Trophoblast cell (in vitro differentiated cells and primary cell): ENCODE measurements around the gene ASCC1.
A peak's percentile ranks its signal among the peaks of the same experiment; 100 is the strongest.

ENCODE experiments used
- DNase-seq, 2 donors: peaks; one replicate each; pipeline ENCODE4 v3.0.0-alpha.2; 2016
- H2AFZ ChIP-seq: 2 replicates; pipeline ENCODE4 v1.6.1; 2013; ENCODE audit warnings: low read length, moderate library complexity, mild to moderate bottlenecking; ENCODE audit not compliant: insufficient read depth, poor library complexity
- H2AK5ac ChIP-seq: 2 replicates; pipeline ENCODE4 v1.6.1; 2013; ENCODE audit warnings: mild to moderate bottlenecking, low read length
- H2BK120ac ChIP-seq: 2 replicates; pipeline ENCODE4 v1.6.1; 2013; ENCODE audit warnings: low read length, mild to moderate bottlenecking, moderate library complexity; ENCODE audit not compliant: insufficient read depth, poor library complexity
- H2BK12ac ChIP-seq: 2 replicates; pipeline ENCODE4 v1.6.1; 2013; ENCODE audit warnings: mild to moderate bottlenecking, low read length, moderate library complexity
- H2BK5ac ChIP-seq: 2 replicates; pipeline ENCODE4 v1.6.1; 2013; ENCODE audit warnings: low read length, low read depth, moderate library complexity, mild to moderate bottlenecking; ENCODE audit not compliant: poor library complexity
- H3K14ac ChIP-seq: 2 replicates; pipeline ENCODE4 v1.6.1; 2013; ENCODE audit warnings: mild to moderate bottlenecking, low read length
- H3K18ac ChIP-seq: 2 replicates; pipeline ENCODE4 v1.6.1; 2013; ENCODE audit warnings: mild to moderate bottlenecking, low read length
- H3K23ac ChIP-seq: 2 replicates; pipeline ENCODE4 v1.6.1; 2013; ENCODE audit warnings: low read length
- H3K27ac ChIP-seq: 2 replicates; pipeline ENCODE4 v1.5.1; 2013; ENCODE audit warnings: low read depth, mild to moderate bottlenecking, inconsistent platforms, low read length, moderate library complexity
- H3K27me3 ChIP-seq: 2 replicates; pipeline ENCODE4 v1.6.1; 2013; ENCODE audit warnings: inconsistent platforms, mild to moderate bottlenecking, low read length, moderate library complexity; ENCODE audit not compliant: insufficient read depth
- H3K36me3 ChIP-seq, 2 experiments: 1 replicate in 1 of 2; 2 replicates in 1 of 2; pipeline ENCODE4 v1.6.1; 2013; ENCODE audit warnings: low read length in 2 of 2, mild to moderate bottlenecking in 2 of 2, moderate library complexity in 1 of 2; ENCODE audit not compliant: insufficient read depth in 2 of 2, control insufficient read depth in 1 of 2
- H3K4ac ChIP-seq: 2 replicates; pipeline ENCODE4 v1.6.1; 2013; ENCODE audit warnings: low read depth, mild to moderate bottlenecking, low read length, moderate library complexity
- H3K4me1 ChIP-seq, 2 experiments: 1 replicate in 1 of 2; 2 replicates in 1 of 2; pipeline ENCODE4 v1.6.1; 2013; ENCODE audit warnings: low read length in 2 of 2, mild to moderate bottlenecking in 2 of 2, moderate library complexity in 1 of 2; ENCODE audit not compliant: insufficient read depth in 2 of 2, control insufficient read depth in 1 of 2
- H3K4me2 ChIP-seq: 2 replicates; pipeline ENCODE4 v1.6.1; 2013; ENCODE audit warnings: inconsistent platforms, mild to moderate bottlenecking, low read length, moderate library complexity
- H3K4me3 ChIP-seq: 2 replicates; pipeline ENCODE4 v1.5.1; 2013; ENCODE audit warnings: mild to moderate bottlenecking, low read depth, low read length, inconsistent platforms
- H3K79me1 ChIP-seq: one replicate; pipeline ENCODE4 v1.6.1; 2013; ENCODE audit warnings: low read length
- H3K79me2 ChIP-seq: 2 replicates; pipeline ENCODE4 v1.6.1; 2013; ENCODE audit warnings: low read length, mild to moderate bottlenecking; ENCODE audit not compliant: control insufficient read depth, insufficient read depth, poor library complexity
- H3K9ac ChIP-seq: 2 replicates; pipeline ENCODE4 v1.6.1; 2013; ENCODE audit warnings: mild to moderate bottlenecking, low read length
- H3K9me3 ChIP-seq: 2 replicates; pipeline ENCODE4 v1.6.1; 2013; ENCODE audit warnings: low read depth, mild to moderate bottlenecking, control low read depth, inconsistent platforms, low read length; ENCODE audit not compliant: insufficient read depth
- H4K12ac ChIP-seq: 2 replicates; pipeline ENCODE4 v1.6.1; 2013; ENCODE audit warnings: low read depth, mild to moderate bottlenecking, low read length, moderate library complexity
- H4K8ac ChIP-seq: 2 replicates; pipeline ENCODE4 v1.6.1; 2013; ENCODE audit warnings: low read depth, mild to moderate bottlenecking, low read length, moderate library complexity
- H4K91ac ChIP-seq: one replicate; pipeline ENCODE4 v1.6.1; 2013; ENCODE audit warnings: low read depth, mild to moderate bottlenecking, low read length, moderate library complexity
- WGBS: extraction: QIAGEN DNeasy Blood & Tissue Kit; methylation state at CpG from one replicate; pipeline ENCODE4 v1.1.7; 2013; ENCODE audit warnings: missing lambda C conversion rate; ENCODE audit not compliant: insufficient read length, insufficient coverage; ENCODE audit errors: extremely low coverage; 5-methylcytosine and 5-hydroxymethylcytosine counted together

Gene ASCC1

GRCh38 chr10:72173619-72174296, 42.3 kb downstream of the ASCC1 start:
- H2AK5ac ChIP-seq = no peak overlapping the region
- H3K4me1 ChIP-seq = peaks cover 6 to 7% of the 10 kb centered on the region in 2 experiments
- H3K27ac ChIP-seq = no peak overlapping the region
- no peak overlapping the region for H3K18ac ChIP-seq
- no peaks in the 10 kb centered on the region for H3K79me2 ChIP-seq
- no peak overlapping the region for H3K4ac ChIP-seq
- H3K36me3 ChIP-seq = peaks cover 0 to 2% of the 10 kb centered on the region in 2 experiments
- no peak overlapping the region for H3K14ac ChIP-seq
- H3K4me2 ChIP-seq = no peak overlapping the region
- H2BK120ac ChIP-seq = no peak overlapping the region
- H3K23ac ChIP-seq = no peak overlapping the region
- H3K9ac ChIP-seq = no peak overlapping the region
- no peak overlapping the region for H2BK5ac ChIP-seq
- DNase-seq = peak; percentile 3 to 39
- no peak overlapping the region for H2AFZ ChIP-seq
- no peak overlapping the region for H2BK12ac ChIP-seq
- no peaks in the 10 kb centered on the region for H3K9me3 ChIP-seq
- H4K91ac ChIP-seq = no peak overlapping the region
- no peaks in the 10 kb centered on the region for H3K27me3 ChIP-seq
- no peak overlapping the region for H4K12ac ChIP-seq
- peaks cover 9% of the 10 kb centered on the region for H3K79me1 ChIP-seq
- H4K8ac ChIP-seq = no peak overlapping the region
- H3K4me3 ChIP-seq = no peak overlapping the region
- no CpG with 5 or more reads among the region's 7 CpGs for WGBS

- Histone ChIP-seq H3K27me3 (no peaks in the 10 kb centered on the region), H3K79me2 (no peaks in the 10 kb centered on the region), H4K8ac (no peak overlapping the region), H2BK120ac (no peak overlapping the region), H2BK5ac (no peak overlapping the region), H3K79me1 (peaks cover 9% of the 10 kb centered on the region), H3K4me1 (peaks cover 6 to 7% of the 10 kb centered on the region in 2 experiments), H3K4me3 (no peak overlapping the region), H3K18ac (no peak overlapping the region), H4K12ac (no peak overlapping the region), H3K36me3 (no peaks in the 10 kb centered on the region), H2BK12ac (peak overlapping the region; percentile 48), H2AFZ (no peak overlapping the region), H3K23ac (no peak overlapping the region), H3K4ac (no peak overlapping the region), H2AK5ac (peak overlapping the region; percentile 71), H4K91ac (no peak overlapping the region), H3K14ac (no peak overlapping the region), H3K27ac (no peak overlapping the region), H3K4me2 (no peak overlapping the region), H3K9me3 (no peaks in the 10 kb centered on the region), H3K9ac (no peak overlapping the region)
- DNase-seq = no peak
- WGBS = no CpG with 5 or more reads among the region's 3 CpGs
These were observed 42.8 kb downstream of the ASCC1 start for GRCh38 chr10:72173262-72173618.

GRCh38 chr10:72171175-72171630, 44.9 kb downstream of the ASCC1 start:
- Histone ChIP-seq H3K14ac (no peak overlapping the region), H3K36me3 (no peaks in the 10 kb centered on the region), H2BK120ac (peak overlapping the region; percentile 36), H3K4ac (no peak overlapping the region), H4K12ac (no peak overlapping the region), H3K27me3 (no peaks in the 10 kb centered on the region), H3K18ac (no peak overlapping the region), H2BK5ac (peak overlapping the region; percentile 14), H3K9me3 (no peaks in the 10 kb centered on the region), H4K91ac (no peak overlapping the region), H3K79me1 (peaks cover 9% of the 10 kb centered on the region), H3K23ac (no peak overlapping the region), H3K79me2 (no peaks in the 10 kb centered on the region), H2BK12ac (peak overlapping the region; percentile 88), H3K27ac (peak overlapping the region; percentile 87), H4K8ac (no peak overlapping the region), H3K4me1 (peaks cover 6 to 7% of the 10 kb centered on the region in 2 experiments), H3K4me2 (no peak overlapping the region), H2AK5ac (no peak overlapping the region), H3K9ac (no peak overlapping the region), H2AFZ (no peak overlapping the region), H3K4me3 (no peak overlapping the region)
- DNase-seq = peak; percentile 96 to 97
- no CpG with 5 or more reads among the region's 7 CpGs for WGBS

- H3K4ac ChIP-seq = no peak overlapping the region
- no peak overlapping the region for H2AK5ac ChIP-seq
- H2BK120ac ChIP-seq = peak overlapping the region; percentile 49
- H2BK5ac ChIP-seq = peak overlapping the region; percentile 76
- no CpG with 5 or more reads among the region's 4 CpGs for WGBS
- no peaks in the 10 kb centered on the region for H3K36me3 ChIP-seq
- H4K12ac ChIP-seq = no peak overlapping the region
- H3K4me2 ChIP-seq = no peak overlapping the region
- no peak overlapping the region for H2AFZ ChIP-seq
- peaks cover 9% of the 10 kb centered on the region for H3K79me1 ChIP-seq
- peaks cover 6 to 7% of the 10 kb centered on the region in 2 experiments for H3K4me1 ChIP-seq
- no peak overlapping the region for H3K18ac ChIP-seq
- H4K91ac ChIP-seq = no peak overlapping the region
- no peak overlapping the region for H3K9ac ChIP-seq
- no peak overlapping the region for H4K8ac ChIP-seq
- no peak overlapping the region for H3K4me3 ChIP-seq
- H2BK12ac ChIP-seq = peak overlapping the region; percentile 65
- peak overlapping the region; percentile 57 for H3K27ac ChIP-seq
- no peak for DNase-seq
- no peaks in the 10 kb centered on the region for H3K27me3 ChIP-seq
- no peaks in the 10 kb centered on the region for H3K9me3 ChIP-seq
- no peaks in the 10 kb centered on the region for H3K79me2 ChIP-seq
- H3K23ac ChIP-seq = no peak overlapping the region
- H3K14ac ChIP-seq = no peak overlapping the region
These were observed 45.3 kb downstream of the ASCC1 start for GRCh38 chr10:72170733-72171132.
